ENCODE data around the gene CD3D.

The CD3D gene

DNA sequence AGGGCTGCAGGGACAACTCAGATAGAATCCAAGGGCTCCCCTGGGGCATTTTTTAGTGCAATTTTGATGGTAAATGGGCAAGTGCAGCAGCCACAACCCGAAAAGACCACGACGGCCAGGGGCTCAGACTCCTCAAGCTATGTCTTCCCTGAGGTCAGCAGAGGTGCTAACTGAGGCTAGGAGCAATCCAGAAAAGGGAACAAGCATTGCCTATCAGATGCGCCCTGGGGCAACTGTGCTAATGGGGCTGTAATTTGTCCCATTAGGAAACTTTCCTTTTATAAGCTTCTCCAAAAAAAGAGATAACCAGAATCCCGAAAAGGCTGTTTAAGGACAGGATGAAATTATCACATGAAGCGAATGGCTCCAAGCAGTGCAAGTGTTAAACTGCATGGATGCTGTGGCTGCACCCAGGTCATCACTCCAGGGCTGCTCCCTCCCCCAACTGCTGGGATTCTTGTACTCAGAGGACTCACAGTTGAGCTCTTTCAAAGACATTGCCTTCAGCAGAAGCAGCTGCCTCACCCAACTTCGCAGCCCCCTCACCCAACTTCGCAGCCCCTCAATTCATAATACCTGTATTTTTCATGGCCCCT is 40.8 kb downstream of the CD3D start:
- DNase-seq (ENCODE audit: low read depth in 2 of 2), result no peak

DNA sequence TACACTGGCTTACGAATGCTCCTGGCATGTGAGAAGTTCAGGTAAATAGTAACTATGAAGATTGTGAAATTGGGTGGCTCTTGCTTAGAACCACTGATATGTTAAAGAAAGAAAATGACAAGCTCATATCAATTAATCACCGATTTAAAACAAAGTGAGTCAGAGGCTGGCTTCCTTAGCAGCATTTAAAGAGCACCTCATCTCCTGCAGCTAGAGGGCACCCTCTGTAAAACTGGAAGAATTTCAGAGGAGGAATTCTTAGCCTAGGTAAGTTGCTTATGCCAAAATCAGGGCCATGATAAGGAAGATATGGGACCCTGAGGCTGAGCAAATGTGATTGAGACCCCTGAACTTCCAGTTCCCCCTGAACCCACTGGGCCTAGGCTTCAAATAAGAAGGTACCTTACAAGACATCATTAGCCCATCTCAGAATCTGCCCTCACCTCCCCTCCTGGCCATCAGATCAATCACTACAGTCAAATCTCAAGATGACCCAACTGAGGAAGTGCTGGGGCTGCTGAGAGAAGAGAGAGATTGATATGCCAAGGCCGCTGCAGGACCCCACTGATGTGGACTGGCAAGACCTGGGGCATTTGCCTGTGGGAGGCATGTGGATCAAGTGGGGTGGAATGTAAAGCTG is 46.6 kb downstream of the CD3D start:
- no peak for DNase-seq (ENCODE audit: low read depth in 2 of 2)

DNA sequence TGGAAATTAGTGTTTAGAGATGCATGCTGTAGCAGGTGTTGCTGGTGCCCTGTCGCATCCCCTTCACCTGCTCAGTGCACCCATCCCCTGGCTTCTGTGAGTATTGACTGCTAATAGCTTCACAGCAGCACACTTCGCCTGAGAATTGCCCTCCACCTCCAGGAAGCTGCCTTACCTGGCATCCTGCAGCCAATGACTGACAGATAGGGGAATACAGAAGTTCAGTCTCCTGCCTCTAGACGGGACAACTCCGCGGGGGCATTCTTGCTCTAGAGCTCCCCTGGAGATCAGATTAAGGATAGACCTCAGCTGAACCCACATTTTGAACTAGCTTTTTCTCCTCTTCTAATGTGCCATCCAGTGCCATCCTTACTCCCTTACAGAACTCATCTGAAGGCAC is 47.3 kb downstream of the CD3D start:
- no peak for DNase-seq (ENCODE audit: low read depth in 2 of 2)

DNA sequence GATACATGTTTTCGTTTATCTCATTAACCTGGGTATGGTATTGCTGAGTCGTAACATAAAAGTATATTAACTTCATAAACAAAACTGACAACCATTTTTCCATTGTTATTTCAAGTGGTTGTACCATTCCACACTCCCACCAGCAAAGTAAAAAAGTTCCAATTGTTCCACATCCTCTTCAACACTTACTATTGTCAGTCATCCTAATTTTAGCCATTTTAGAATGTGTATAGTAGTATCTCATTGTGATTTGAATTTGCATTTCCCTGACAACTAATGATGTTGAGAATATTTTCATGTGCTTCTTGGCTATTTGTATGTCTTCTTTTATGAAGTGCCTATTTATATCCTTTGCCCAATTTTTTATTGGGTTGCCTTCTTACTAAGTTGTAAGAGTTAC is 48.5 kb downstream of the CD3D start:
- no peak for DNase-seq (ENCODE audit: low read depth in 2 of 2)

DNA sequence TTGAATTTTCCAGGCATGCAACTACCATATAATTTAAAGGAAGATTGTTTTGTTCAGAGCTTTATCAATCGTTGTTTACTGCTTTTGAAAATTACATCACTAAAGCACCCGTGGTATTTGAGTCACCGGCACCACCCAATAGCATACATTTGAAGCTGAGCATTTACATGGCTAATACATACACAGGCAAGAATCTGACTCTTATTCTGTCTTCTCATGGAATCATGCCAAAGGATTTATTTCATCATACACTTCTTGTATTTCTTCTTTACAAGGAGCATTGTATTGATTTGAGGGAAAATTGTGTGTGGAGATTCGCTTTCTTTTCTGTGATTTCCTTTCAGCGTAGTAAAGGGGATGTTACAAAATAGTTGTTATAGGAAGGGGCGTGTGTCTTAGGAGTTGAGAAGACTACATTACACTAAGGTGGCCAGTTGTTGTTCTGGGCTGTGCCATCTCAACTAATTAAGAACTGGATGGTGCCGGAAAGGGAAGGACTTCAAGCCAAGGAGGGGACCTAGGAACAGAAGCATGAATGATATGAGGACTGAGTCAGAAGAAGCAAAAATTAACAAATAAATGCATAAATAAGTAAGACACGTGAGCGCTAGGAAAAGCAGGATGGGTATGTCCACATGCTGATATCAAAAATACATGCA is 50.9 kb downstream of the CD3D start:
- no peak for DNase-seq (ENCODE audit: low read depth in 2 of 2)

DNA sequence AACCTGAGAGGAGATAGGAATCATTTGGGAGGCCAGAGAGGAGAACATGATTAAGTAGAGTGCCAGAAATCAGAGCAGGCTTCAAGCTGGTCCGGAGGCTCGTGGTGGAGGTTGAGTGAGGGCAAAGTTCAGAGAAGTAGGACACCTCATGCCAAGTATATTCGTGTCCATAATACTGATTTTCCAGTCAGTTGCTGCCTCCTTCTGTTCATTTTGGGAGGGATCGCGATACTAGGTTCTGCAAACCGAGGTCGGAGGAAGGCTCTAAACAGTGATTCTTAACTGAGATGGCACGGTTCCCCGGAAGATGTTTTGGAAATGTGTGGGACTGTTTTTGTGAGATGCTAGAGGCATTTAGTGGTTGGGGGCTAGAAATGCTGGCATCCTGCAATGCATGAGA is 51.6 kb downstream of the CD3D start:
- no peak for DNase-seq (ENCODE audit: low read depth in 2 of 2)

DNA sequence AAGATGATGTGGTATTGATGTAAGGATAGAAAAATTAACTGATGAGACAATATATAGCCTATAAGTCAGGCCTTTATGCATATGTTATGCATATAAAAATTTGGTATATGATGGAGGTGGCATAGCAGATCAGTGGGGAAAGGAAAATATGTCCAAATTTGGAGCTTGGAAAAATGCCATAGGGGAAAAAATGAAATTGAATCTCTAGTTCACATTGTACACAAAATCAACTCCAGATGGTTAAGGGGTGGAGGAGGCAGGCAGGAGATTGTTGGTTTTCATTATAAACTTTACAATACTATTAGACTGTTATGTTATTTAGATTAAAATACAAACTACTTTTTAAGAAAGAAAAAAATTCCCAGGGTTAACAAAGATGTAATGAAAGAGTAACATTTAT is 53.1 kb downstream of the CD3D start:
- DNase-seq (ENCODE audit: low read depth in 2 of 2), result no peak
